OCI-LY3 (cell line): ENCODE results near the gene RXFP4.

Experiments used
- EZH2phosphoT487 ChIP-seq: fragments of 200-600 bp; shearing (Covaris generic); IDR thresholded peaks from 2 replicates; pipeline ENCODE4 v1.6.1; 2018; ENCODE audit warnings: antibody characterized with exemption, mixed run types, low read depth
- TF ChIP-seq, protein P1 (sequence below): fragments of 200-600, 300-600 bp; sonication (generic); IDR thresholded peaks from 2 replicates; pipeline ENCODE4 v1.5.1; 2014; ENCODE audit warnings: antibody characterized with exemption, low read length, low read depth

GRCh38 chr1:155899683-155900082 is 41.8 kb upstream of the RXFP4 start:
- TF ChIP-seq, protein P1, sequence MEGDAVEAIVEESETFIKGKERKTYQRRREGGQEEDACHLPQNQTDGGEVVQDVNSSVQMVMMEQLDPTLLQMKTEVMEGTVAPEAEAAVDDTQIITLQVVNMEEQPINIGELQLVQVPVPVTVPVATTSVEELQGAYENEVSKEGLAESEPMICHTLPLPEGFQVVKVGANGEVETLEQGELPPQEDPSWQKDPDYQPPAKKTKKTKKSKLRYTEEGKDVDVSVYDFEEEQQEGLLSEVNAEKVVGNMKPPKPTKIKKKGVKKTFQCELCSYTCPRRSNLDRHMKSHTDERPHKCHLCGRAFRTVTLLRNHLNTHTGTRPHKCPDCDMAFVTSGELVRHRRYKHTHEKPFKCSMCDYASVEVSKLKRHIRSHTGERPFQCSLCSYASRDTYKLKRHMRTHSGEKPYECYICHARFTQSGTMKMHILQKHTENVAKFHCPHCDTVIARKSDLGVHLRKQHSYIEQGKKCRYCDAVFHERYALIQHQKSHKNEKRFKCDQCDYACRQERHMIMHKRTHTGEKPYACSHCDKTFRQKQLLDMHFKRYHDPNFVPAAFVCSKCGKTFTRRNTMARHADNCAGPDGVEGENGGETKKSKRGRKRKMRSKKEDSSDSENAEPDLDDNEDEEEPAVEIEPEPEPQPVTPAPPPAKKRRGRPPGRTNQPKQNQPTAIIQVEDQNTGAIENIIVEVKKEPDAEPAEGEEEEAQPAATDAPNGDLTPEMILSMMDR = no peak
- no peak for TF ChIP-seq EZH2phosphoT487
